H1 (cell line): ENCODE data around the gene ONECUT2. TPM values are rescaled to one million over a fixed set of nuclear protein-coding genes. Genes with fewer than 3 reads are reported as not detected.

Experiments used
- CTCF ChIA-PET: fragments of 300-600 bp; sonication (Branson Sonifier 250); formaldehyde crosslinking; loops from one replicate; lab custom pipeline; 2021; ENCODE audit not compliant: partially characterized antibody; lab: Charles Lee
- POLR2A ChIA-PET: fragments of 300-600 bp; sonication (Branson Sonifier 250); formaldehyde crosslinking; loops from one replicate; lab custom pipeline; 2021; ENCODE audit warnings: inconsistent platforms; ENCODE audit not compliant: partially characterized antibody; lab: Charles Lee
- DNase-seq, 2 experiments: peaks; one replicate each; pipeline versions ENCODE4 v3.0.0 to v3.0.0-alpha.2; 2010 to 2022; ENCODE audit warnings: low spot score in 2 of 2, low read depth in 1 of 2, mixed read lengths in 1 of 2
- FAIRE-seq: peaks from 2 replicates; lab custom pipeline; 2011; peaks lifted over from hg19 to GRCh38; lab: Jason Lieb, UNC
- H2AFZ ChIP-seq: 2 replicates; pipeline ENCODE4 v1.8.1; 2012; ENCODE audit warnings: low read length, inconsistent platforms
- H2AK5ac ChIP-seq: 2 replicates; pipeline ENCODE4 v1.6.1; 2013; ENCODE audit warnings: low read depth, low read length
- H2BK120ac ChIP-seq: replicated peaks from 2 replicates; pipeline ENCODE3; 2013; ENCODE audit warnings: low read depth, low read length, inconsistent platforms
- H2BK12ac ChIP-seq: 2 replicates; pipeline ENCODE4 v1.6.1; 2013; ENCODE audit warnings: low read depth, low read length
- H2BK15ac ChIP-seq: 2 replicates; pipeline ENCODE4 v1.6.1; 2013; ENCODE audit warnings: low read length
- H2BK20ac ChIP-seq: 2 replicates; pipeline ENCODE4 v1.6.1; 2013; ENCODE audit warnings: low read length
- H2BK5ac ChIP-seq: 2 replicates; pipeline ENCODE4 v1.6.1; 2013; ENCODE audit warnings: low read depth, low read length
- H3K14ac ChIP-seq: 2 replicates; pipeline ENCODE4 v1.6.1; 2013; ENCODE audit warnings: inconsistent platforms; ENCODE audit not compliant: insufficient read length
- H3K18ac ChIP-seq: 2 replicates; pipeline ENCODE4 v1.6.1; 2013; ENCODE audit warnings: low read length; ENCODE audit errors: extremely low read depth
- H3K23ac ChIP-seq: 2 replicates; pipeline ENCODE4 v1.6.1; 2013; ENCODE audit warnings: inconsistent platforms; ENCODE audit not compliant: insufficient read length
- H3K23me2 ChIP-seq: 2 replicates; pipeline ENCODE4 v1.6.1; 2013; ENCODE audit warnings: low read depth, low read length
- H3K27ac ChIP-seq: 2 replicates; pipeline ENCODE4 v1.6.1; 2011; ENCODE audit warnings: low read depth, low read length, inconsistent platforms
- H3K27me3 ChIP-seq, 4 experiments: replicated peaks in 1 of 4; 1 replicate in 1 of 4; 2 replicates in 3 of 4; pipeline versions ENCODE4 v1.6.1 to v1.8.1; 2011 to 2013; ENCODE audit warnings: low read length in 3 of 4, mild to moderate bottlenecking in 3 of 4, inconsistent platforms in 2 of 4, mixed read lengths in 2 of 4, moderate library complexity in 1 of 4; ENCODE audit not compliant: control insufficient read depth in 3 of 4, insufficient read depth in 3 of 4; ENCODE audit errors: extremely low read depth in 1 of 4
- H3K36me3 ChIP-seq, 4 experiments: 2 replicates each; pipeline versions ENCODE4 v1.6.1 to v1.8.1; 2011 to 2013; ENCODE audit warnings: mild to moderate bottlenecking in 4 of 4, low read length in 3 of 4, moderate library complexity in 2 of 4, control low read depth in 1 of 4, inconsistent platforms in 1 of 4; ENCODE audit not compliant: insufficient read depth in 4 of 4, control insufficient read depth in 2 of 4
- H3K4ac ChIP-seq: replicated peaks from 2 replicates; pipeline ENCODE3; 2013; ENCODE audit warnings: low read length, low read depth, mixed read lengths, inconsistent platforms; ENCODE audit not compliant: insufficient read length
- H3K4me1 ChIP-seq, 4 experiments: replicated peaks in 1 of 4; 1 replicate in 1 of 4; 2 replicates in 3 of 4; pipeline versions ENCODE4 v1.6.1 to v1.8.1; 2011 to 2013; ENCODE audit warnings: low read length in 3 of 4, inconsistent platforms in 2 of 4, mixed read lengths in 1 of 4; ENCODE audit not compliant: insufficient read depth in 4 of 4, control insufficient read depth in 3 of 4
- H3K4me2 ChIP-seq, 2 experiments: 2 replicates each; pipeline versions ENCODE4 v1.6.1 to v1.8.1; 2011 to 2013; ENCODE audit warnings: low read depth in 2 of 2, low read length in 2 of 2, control low read depth in 1 of 2, inconsistent platforms in 1 of 2, mild to moderate bottlenecking in 1 of 2; ENCODE audit not compliant: insufficient read depth in 1 of 2
- H3K4me3 ChIP-seq, 4 experiments: fragments of 200-600, 300-600 bp in 1 of 4; sonication (generic), shearing (Covaris generic), sonication (Bioruptor Twin) in 1 of 4; 2 replicates each; pipeline versions ENCODE4 v1.5.1 to v1.8.1; 2011 to 2016; ENCODE audit warnings: low read length in 4 of 4, low read depth in 3 of 4, control low read depth in 2 of 4, inconsistent platforms in 2 of 4, mild to moderate bottlenecking in 2 of 4, mixed read lengths in 1 of 4, moderate library complexity in 1 of 4; ENCODE audit not compliant: insufficient read depth in 2 of 4; ENCODE audit errors: extremely low read depth in 1 of 4
- H3K56ac ChIP-seq: replicated peaks from 2 replicates; pipeline ENCODE3; 2013; ENCODE audit warnings: low read depth, mild to moderate bottlenecking, mixed read lengths, low read length, inconsistent platforms; ENCODE audit not compliant: insufficient read length
- H3K79me1 ChIP-seq: 2 replicates; pipeline ENCODE4 v1.6.1; 2013; ENCODE audit warnings: low read depth, low read length, control low read depth
- H3K79me2 ChIP-seq, 2 experiments: 2 replicates each; pipeline versions ENCODE4 v1.6.1 to v1.8.1; 2012 to 2013; ENCODE audit warnings: low read length in 2 of 2, mild to moderate bottlenecking in 2 of 2, inconsistent platforms in 1 of 2; ENCODE audit not compliant: insufficient read depth in 2 of 2, control insufficient read depth in 1 of 2
- H3K9ac ChIP-seq, 4 experiments: replicated peaks in 1 of 4; 1 replicate in 1 of 4; 2 replicates in 3 of 4; pipeline versions ENCODE4 v1.6.1 to v1.8.1; 2011 to 2013; ENCODE audit warnings: low read depth in 3 of 4, low read length in 3 of 4, control low read depth in 2 of 4, mild to moderate bottlenecking in 2 of 4, moderate library complexity in 2 of 4, inconsistent platforms in 1 of 4; ENCODE audit errors: extremely low read depth in 1 of 4
- H3K9me3 ChIP-seq, 2 experiments: 2 replicates each; pipeline versions ENCODE4 v1.6.1 to v1.8.1; 2012 to 2013; ENCODE audit warnings: mild to moderate bottlenecking in 2 of 2, moderate library complexity in 2 of 2, control low read depth in 1 of 2, inconsistent platforms in 1 of 2, low read depth in 1 of 2, low read length in 1 of 2, mixed read lengths in 1 of 2; ENCODE audit not compliant: insufficient read depth in 2 of 2
- H4K20me1 ChIP-seq, 2 experiments: replicated peaks in 1 of 2; 2 replicates each; pipeline versions ENCODE3 to v1.8.1; 2011 to 2013; ENCODE audit warnings: inconsistent platforms in 2 of 2, low read length in 2 of 2, mild to moderate bottlenecking in 1 of 2; ENCODE audit not compliant: insufficient read depth in 2 of 2, control insufficient read depth in 1 of 2
- H4K5ac ChIP-seq: 2 replicates; pipeline ENCODE4 v1.6.1; 2013; ENCODE audit warnings: low read length, low read depth, mixed read lengths, inconsistent platforms; ENCODE audit not compliant: insufficient read length
- H4K8ac ChIP-seq: 2 replicates; pipeline ENCODE4 v1.8.0; 2013; ENCODE audit warnings: mild to moderate bottlenecking, moderate library complexity, low read length, inconsistent platforms; ENCODE audit not compliant: insufficient read depth; ENCODE audit errors: extremely low read depth
- H4K91ac ChIP-seq: replicated peaks from 2 replicates; pipeline ENCODE3; 2013; ENCODE audit warnings: low read length, mixed read lengths, inconsistent platforms; ENCODE audit not compliant: insufficient read length
- RAD21 ChIP-seq, 2 experiments: IDR thresholded peaks in 1 of 2; conservative IDR thresholded peaks in 1 of 2; 2 replicates each; pipeline ENCODE4 v1.6.1; 2011; ENCODE audit warnings: low read depth in 2 of 2, low read length in 2 of 2, improper control_type of control experiment in 1 of 2, inconsistent platforms in 1 of 2, mild to moderate bottlenecking in 1 of 2, moderate library complexity in 1 of 2
- SRF ChIP-seq: IDR thresholded peaks from 2 replicates; pipeline ENCODE4 v1.6.1; 2011; ENCODE audit warnings: mild to moderate bottlenecking, low read depth, low read length, moderate library complexity
- TAF1 ChIP-seq: IDR thresholded peaks from 2 replicates; pipeline ENCODE4 v1.6.1; 2011; ENCODE audit warnings: mild to moderate bottlenecking, low read depth, low read length
- WGBS, 2 experiments: shearing (Covaris generic) in 1 of 2; methylation state at CpG; one replicate each; pipeline versions ENCODE4 v1.1.6 to v1.1.7; 2013 to 2015; ENCODE audit warnings: low lambda C conversion rate in 2 of 2, mixed read lengths in 2 of 2, inconsistent platforms in 1 of 2, low coverage in 1 of 2, missing lambda C conversion rate in 1 of 2; ENCODE audit not compliant: insufficient replicate concordance in 2 of 2, insufficient coverage in 1 of 2, insufficient read length in 1 of 2; ENCODE audit errors: extremely low coverage in 1 of 2, missing lambda C conversion rate in 1 of 2; 5-methylcytosine and 5-hydroxymethylcytosine counted together
- polyA plus RNA-seq, 7 experiments: library from polyadenylated mRNA; depleted of rRNA in 3 of 7; stranded (reverse) in 5 of 7; unstranded in 2 of 7; fragments of >200 nt in 5 of 7; fragments of 200-250 nt in 2 of 7; gene quantifications; 1 replicate in 5 of 7; 2 replicates in 1 of 7; 4 replicates in 1 of 7; pipeline versions ENCODE4 v1.2.1 to v1.2.3, GENCODE V29; 2011 to 2013; ENCODE audit warnings: missing spikeins in 2 of 7, mixed read lengths in 2 of 7
- total RNA-seq: library from RNA; stranded (reverse); fragmentation: NEBNext Ultra II Directional; extraction: Animal tissue kit (Norgen Biotek cat#: 25700); gene quantifications from 2 replicates; pipeline ENCODE4 v1.2.1, GENCODE V29; 2021

Gene ONECUT2
- total and polyA plus RNA-seq, 2 of the 8 experiments (the other 6 are each of a cell fraction or from before 2014, with no cell fraction given) = 0.38 to 1.9 TPM

GRCh38 chr18:57529151-57529550, 94.0 kb downstream of the ONECUT2 start:
- ChIA-PET POLR2A (no interaction called here), CTCF (no interaction called here)
- Histone ChIP-seq H4K91ac (no peak overlapping the region), H2BK12ac (no peak overlapping the region), H3K4ac (no peak overlapping the region), H3K4me1 (peaks cover 5 to 14% (median 7%) of the 10 kb centered on the region in 4 experiments; a peak in 5 of 7 replicates), H3K23ac (no peak overlapping the region), H3K14ac (no peak overlapping the region), H4K20me1 (no peaks in the 10 kb centered on the region), H2AFZ (0 out of 2 replicates have a peak overlapping the region, but pooled peaks have one; percentile 11), H3K9me3 (no peaks in the 10 kb centered on the region), H3K36me3 (no peaks in the 10 kb centered on the region), H2BK5ac (no peak overlapping the region), H3K9ac (no peak overlapping the region), H2BK120ac (no peak overlapping the region), H3K27ac (no peak overlapping the region), H3K27me3 (no peaks in the 10 kb centered on the region), H3K56ac (no peak overlapping the region), H2BK20ac (no peak overlapping the region), H4K5ac (no peak overlapping the region), H3K4me3 (no peak overlapping the region), H4K8ac (no peak overlapping the region), H3K79me2 (no peaks in the 10 kb centered on the region), H3K18ac (no peak overlapping the region), H3K23me2 (no peaks in the 10 kb centered on the region; the same call in 1 of the 2 replicates), H3K4me2 (no peak overlapping the region), H3K79me1 (no peaks in the 10 kb centered on the region), H2AK5ac (no peak overlapping the region), H2BK15ac (0 out of 2 replicates have a peak overlapping the region, but pooled peaks have one; percentile 72)
- no peak for FAIRE-seq
- 88% methylated on average over 7 of the region's 7 CpGs; no CpG with 5 or more reads in 1 of the 2 experiments for WGBS, 2 experiments
- no peak for TF ChIP-seq TAF1
- no peak for TF ChIP-seq SRF
- TF ChIP-seq RAD21 (IDR thresholded peaks at IDR 0.05 in 1 of 2, conservative IDR thresholded peaks at IDR 0.05 in 1 of 2; ENCODE audit: low read depth in 2 of 2, low read length in 2 of 2) = no peak
- DNase-seq = no peak
